K562 (cell line): ENCODE measurements around the gene PPP1R14C. TPM values are rescaled to one million over a fixed set of nuclear protein-coding genes. Genes with fewer than 3 reads are reported as not detected.

ENCODE experiments used
- ATAC-seq: fragments of 200-7000 bp; cut with Tn5 transposase; 3 replicates; pipeline ENCODE4 v1.9.1; 2020; ENCODE audit warnings: moderate library complexity
- BruUV-seq: library from RNA; stranded (reverse); fragments of 400-500 nt; replicated peaks from 2 replicates; lab custom pipeline; 2021; lab: Mats Ljungman, UMichigan
- CTCF ChIA-PET: fragments of 300-600 bp; formaldehyde crosslinking; extraction: SDS; loops from one replicate; lab custom pipeline; 2021; ENCODE audit warnings: low intra/inter-chr PET ratio; lab: Yijun Ruan, JAX
- POLR2A ChIA-PET: fragments of 300-600, 350-650 bp; sonication (Branson Sonifier 250); formaldehyde crosslinking; extraction: SDS; loops from one replicate; lab custom pipeline; 2021; ENCODE audit warnings: antibody characterized with exemption, inconsistent platforms; lab: Yijun Ruan, JAX
- DNase-seq, 4 experiments: peaks; one replicate each; pipeline versions ENCODE4 v3.0.0 to v3.0.0-alpha.2; 2011 to 2018; ENCODE audit warnings: low spot score in 3 of 4, mixed read lengths in 3 of 4; ENCODE audit errors: extremely low read depth in 1 of 4
- FAIRE-seq: peaks from 2 replicates; lab custom pipeline; 2011; peaks lifted over from hg19 to GRCh38; lab: Jason Lieb, UNC
- H2AFZ ChIP-seq: 2 replicates; pipeline ENCODE4 v1.6.0; 2011; ENCODE audit warnings: low read depth, low read length, control low read depth, inconsistent platforms
- H3K27ac ChIP-seq: fragments of 200-600 bp; 3 replicates; pipeline ENCODE4 v1.8.0; 2011; ENCODE audit warnings: low read depth, mild to moderate bottlenecking, control low read depth, inconsistent platforms, low read length, moderate library complexity, mixed read lengths; ENCODE audit errors: extremely low read depth
- H3K27me3 ChIP-seq, 2 experiments: fragments of 300-600 bp in 1 of 2; 2 replicates in 1 of 2; 3 replicates in 1 of 2; pipeline versions ENCODE4 v1.6.0 to v1.8.0; 2011; ENCODE audit warnings: inconsistent platforms in 2 of 2, low read length in 2 of 2, mild to moderate bottlenecking in 1 of 2, mixed read lengths in 1 of 2, moderate library complexity in 1 of 2; ENCODE audit not compliant: control insufficient read depth in 2 of 2, insufficient read depth in 2 of 2
- H3K36me3 ChIP-seq: fragments of 300-600 bp; 3 replicates; pipeline ENCODE4 v1.8.0; 2011; ENCODE audit warnings: mild to moderate bottlenecking, low read length, inconsistent platforms; ENCODE audit not compliant: control insufficient read depth, insufficient read depth
- H3K4me1 ChIP-seq, 2 experiments: fragments of 200-600 bp in 1 of 2; replicated peaks in 1 of 2; 2 replicates in 1 of 2; 3 replicates in 1 of 2; pipeline versions ENCODE4 v1.5.1 to v1.8.0; 2011; ENCODE audit warnings: inconsistent platforms in 2 of 2, low read length in 2 of 2, mild to moderate bottlenecking in 1 of 2, mixed read lengths in 1 of 2, moderate library complexity in 1 of 2; ENCODE audit not compliant: control insufficient read depth in 2 of 2, insufficient read depth in 2 of 2
- H3K4me2 ChIP-seq: 2 replicates; pipeline ENCODE4 v1.6.1; 2011; ENCODE audit warnings: low read length, control low read depth, inconsistent platforms, mixed read lengths; ENCODE audit not compliant: insufficient read depth
- H3K4me3 ChIP-seq: fragments of 200-600 bp; sonication (generic), shearing (Covaris generic); 2 replicates; pipeline ENCODE4 v1.5.1; 2016; ENCODE audit warnings: control low read depth, inconsistent platforms
- H3K79me2 ChIP-seq: fragments of 200-600 bp; 3 replicates; pipeline ENCODE4 v1.8.0; 2011; ENCODE audit warnings: low read length, inconsistent platforms; ENCODE audit not compliant: control insufficient read depth, insufficient read depth
- H3K9ac ChIP-seq, 2 experiments: 2 replicates each; pipeline versions ENCODE4 v1.6.0 to v1.6.1; 2011; ENCODE audit warnings: low read depth in 2 of 2, low read length in 2 of 2, control low read depth in 1 of 2, inconsistent platforms in 1 of 2, mild to moderate bottlenecking in 1 of 2, mixed read lengths in 1 of 2; ENCODE audit not compliant: insufficient read depth in 1 of 2
- H3K9me1 ChIP-seq: one replicate; pipeline ENCODE4 v1.6.0; 2011; ENCODE audit warnings: inconsistent platforms, mild to moderate bottlenecking, low read length, moderate library complexity; ENCODE audit not compliant: control insufficient read depth, insufficient read depth
- H3K9me3 ChIP-seq: replicated peaks from 2 replicates; pipeline ENCODE4 v1.5.1; 2011; ENCODE audit warnings: low read depth, low read length, inconsistent platforms; ENCODE audit not compliant: control insufficient read depth, insufficient read depth
- H4K20me1 ChIP-seq: replicated peaks from 2 replicates; pipeline ENCODE4 v1.6.1; 2011; ENCODE audit warnings: low read length, inconsistent platforms, mixed read lengths; ENCODE audit not compliant: control insufficient read depth, insufficient read depth
- CSDE1 ChIP-seq, 2 experiments: fragments of 450-650 bp; IDR thresholded peaks; 2 replicates each; pipeline ENCODE4 v1.6.1; 2016; ENCODE audit warnings: mild to moderate bottlenecking in 1 of 2
- E2F3 ChIP-seq: fragments of 250-450 bp; sonication (Bioruptor Pico); IDR thresholded peaks from 2 replicates; pipeline ENCODE4 v1.4.0; 2020; ENCODE audit warnings: mild to moderate bottlenecking
- EGR1 ChIP-seq: fragments of 450-650 bp; conservative IDR thresholded peaks from 2 replicates; pipeline ENCODE4 v1.6.1; 2017; ENCODE audit warnings: mild to moderate bottlenecking
- ELF4 ChIP-seq: fragments of 450-650 bp; formaldehyde crosslinking; IDR thresholded peaks from 2 replicates; pipeline ENCODE4 v1.4.0; 2022; ENCODE audit warnings: missing genetic modification characterization
- HNRNPL ChIP-seq: fragments of 200-400 bp; formaldehyde crosslinking; IDR thresholded peaks from 2 replicates; pipeline ENCODE4 v1.6.1; 2017; ENCODE audit warnings: low read depth, mild to moderate bottlenecking, low read length
- RFX1 ChIP-seq: fragments of 450-650 bp; IDR thresholded peaks from 2 replicates; pipeline ENCODE4 v1.6.1; 2016; ENCODE audit warnings: mild to moderate bottlenecking, moderate library complexity
- TARDBP ChIP-seq: fragments of 450-650 bp; IDR thresholded peaks from 2 replicates; pipeline ENCODE4 v1.6.1; 2016
- U2AF1 ChIP-seq: fragments of 200-400 bp; formaldehyde crosslinking; optimal IDR thresholded peaks from 2 replicates; pipeline ENCODE3; 2017; ENCODE audit warnings: mild to moderate bottlenecking, low read depth, low read length, moderate library complexity
- WGBS: fragments of 100-300 bp; shearing (Covaris generic); methylation state at CpG from one replicate; pipeline ENCODE4 v1.1.6; 2016; ENCODE audit warnings: low coverage, mixed read lengths; ENCODE audit not compliant: insufficient coverage; ENCODE audit errors: missing lambda C conversion rate; 5-methylcytosine and 5-hydroxymethylcytosine counted together
- in situ Hi-C: fragments of 300-500 bp; cut with MboI; formaldehyde crosslinking; loops from 4 replicates; pipeline ENCODE4 v1.15.0; 2018; ENCODE audit warnings: inconsistent platforms, mixed read lengths
- intact Hi-C: fragments of 100-400 bp; cut with micrococcal nuclease; formaldehyde crosslinking; loops from 2 replicates; pipeline ENCODE4 v1.14.2; 2022
- polyA plus RNA-seq, 8 experiments: library from polyadenylated mRNA; depleted of rRNA in 4 of 8; stranded (reverse) in 5 of 8; unstranded in 3 of 8; fragments of >200 nt; fragmentation: Nextera tagmentation in 2 of 8; fragmentation: Illumina TruSeq in 1 of 8; extraction: Ambion mirVana in 2 of 8; extraction: Trizol in 1 of 8; gene quantifications; 2 replicates each; pipeline versions ENCODE4 v1.2.1 to v1.2.3, GENCODE V29; 2011 to 2014; ENCODE audit warnings: inconsistent platforms in 1 of 8, missing spikeins in 1 of 8
- total RNA-seq, 7 experiments: library from RNA; depleted of rRNA in 6 of 7; stranded (reverse); fragments of >200 nt in 6 of 7; fragmentation: Illumina TruSeq in 2 of 7; extraction: Trizol in 2 of 7; gene quantifications; 2 replicates each; pipeline versions ENCODE4 v1.2.1 to v1.2.3, GENCODE V29; 2011 to 2021; ENCODE audit warnings: low replicate concordance in 1 of 7
- TF ChIP-seq, protein P1 (sequence below), 3 experiments: IDR thresholded peaks in 2 of 3; conservative IDR thresholded peaks in 1 of 3; 2 replicates each; pipeline ENCODE4 v1.5.1; 2011 to 2012; ENCODE audit warnings: low read length in 3 of 3, mild to moderate bottlenecking in 3 of 3, control low read depth in 2 of 3, improper control_type of control experiment in 1 of 3, inconsistent platforms in 1 of 3, low read depth in 1 of 3, mixed read lengths in 1 of 3, moderate library complexity in 1 of 3; ENCODE audit not compliant: insufficient read depth in 2 of 3
- TF ChIP-seq, protein P2 (sequence below): fragments of 250-450 bp; sonication (Bioruptor Pico); IDR thresholded peaks from 2 replicates; pipeline ENCODE4 v1.9.0; 2021; ENCODE audit warnings: mild to moderate bottlenecking

PPP1R14C gene
- total and polyA plus RNA-seq, 9 of the 15 experiments (the other 6 are each of a cell fraction or from before 2014, with no cell fraction given) = 4.5 to 16.6 (median 11.9) TPM

DNA sequence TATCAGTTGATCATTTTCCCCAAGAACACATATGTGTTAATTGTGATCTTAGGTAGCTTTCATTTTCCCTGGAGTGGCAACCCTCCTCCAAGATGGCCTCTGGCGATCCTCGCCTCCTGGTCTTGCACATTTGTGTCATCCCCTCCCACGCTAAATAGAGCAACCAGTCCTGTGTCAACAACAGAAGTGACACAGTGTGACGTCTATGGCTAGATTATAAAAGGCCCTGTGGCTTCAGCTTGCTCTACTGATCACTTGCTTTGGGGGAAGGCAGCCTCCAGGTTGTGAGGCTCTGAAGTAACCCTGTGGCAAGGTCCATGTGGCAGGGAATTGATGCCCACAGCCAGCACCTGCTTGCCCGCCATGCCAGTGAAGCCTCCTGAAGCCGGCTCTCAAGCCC, 30.6 kb upstream of the PPP1R14C start (continued):
- no peak for TF ChIP-seq E2F3 (CRISPR knock-in tag)
- TF ChIP-seq EGR1 = peak; percentile 68

DNA sequence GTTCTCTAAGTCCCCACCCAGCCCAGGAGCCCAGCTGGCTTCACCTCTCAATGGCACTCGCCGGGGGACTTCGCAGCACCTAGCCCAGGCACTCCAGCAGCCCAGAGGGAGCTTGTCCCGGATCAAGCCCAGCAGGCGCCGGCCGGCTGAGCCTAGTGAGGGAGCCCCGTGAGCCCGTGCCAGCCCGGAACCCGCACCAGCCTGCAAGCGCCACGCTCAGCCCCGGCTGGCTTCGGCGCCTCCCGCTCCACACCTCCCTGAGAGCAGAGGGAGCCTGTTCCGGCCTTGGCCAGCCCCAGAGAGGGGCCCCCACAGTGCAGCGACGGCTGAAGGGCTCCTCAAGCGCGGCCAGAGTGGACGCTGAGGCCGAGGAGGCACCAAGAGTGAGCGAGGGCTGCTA, 27.1 kb upstream of the PPP1R14C start:
- H3K9me3 ChIP-seq = no peaks in the 10 kb centered on the region
- no peaks in the 10 kb centered on the region for H3K36me3 ChIP-seq
- POLR2A ChIA-PET = interaction anchor here (0.5 to 0.7 kb wide), 2 partner anchors 145 to 193 kb away, joined by 3 to 4 read pairs; no protein-coding TSS in a partner anchor
- ATAC-seq (no peak), FAIRE-seq (no peak), DNase-seq (no peak)
- H4K20me1 ChIP-seq = no peaks in the 10 kb centered on the region
- intact Hi-C loops (no loop called here), in situ Hi-C loops (no loop called here)
- CTCF ChIA-PET = no interaction called here
- H3K27me3 ChIP-seq = peaks cover 15 to 55% of the 10 kb centered on the region in 2 experiments; a peak in 4 of 5 replicates
- 21% methylated on average over 19 of the region's 25 CpGs for WGBS
- no peak overlapping the region for H3K4me3 ChIP-seq
- peaks cover 0 to 5% of the 10 kb centered on the region in 2 experiments; a peak in 2 of 5 replicates for H3K4me1 ChIP-seq
- no peaks in the 10 kb centered on the region for H3K9me1 ChIP-seq
- no TSS peak for BruUV-seq
- no peak for TF ChIP-seq CSDE1 (IDR thresholded peaks at IDR 0.05)
- TF ChIP-seq ELF4 = no peak
- TF ChIP-seq HNRNPL = no peak
- no peak for TF ChIP-seq TARDBP
- TF ChIP-seq U2AF1 = no peak
- TF ChIP-seq, protein P1, sequence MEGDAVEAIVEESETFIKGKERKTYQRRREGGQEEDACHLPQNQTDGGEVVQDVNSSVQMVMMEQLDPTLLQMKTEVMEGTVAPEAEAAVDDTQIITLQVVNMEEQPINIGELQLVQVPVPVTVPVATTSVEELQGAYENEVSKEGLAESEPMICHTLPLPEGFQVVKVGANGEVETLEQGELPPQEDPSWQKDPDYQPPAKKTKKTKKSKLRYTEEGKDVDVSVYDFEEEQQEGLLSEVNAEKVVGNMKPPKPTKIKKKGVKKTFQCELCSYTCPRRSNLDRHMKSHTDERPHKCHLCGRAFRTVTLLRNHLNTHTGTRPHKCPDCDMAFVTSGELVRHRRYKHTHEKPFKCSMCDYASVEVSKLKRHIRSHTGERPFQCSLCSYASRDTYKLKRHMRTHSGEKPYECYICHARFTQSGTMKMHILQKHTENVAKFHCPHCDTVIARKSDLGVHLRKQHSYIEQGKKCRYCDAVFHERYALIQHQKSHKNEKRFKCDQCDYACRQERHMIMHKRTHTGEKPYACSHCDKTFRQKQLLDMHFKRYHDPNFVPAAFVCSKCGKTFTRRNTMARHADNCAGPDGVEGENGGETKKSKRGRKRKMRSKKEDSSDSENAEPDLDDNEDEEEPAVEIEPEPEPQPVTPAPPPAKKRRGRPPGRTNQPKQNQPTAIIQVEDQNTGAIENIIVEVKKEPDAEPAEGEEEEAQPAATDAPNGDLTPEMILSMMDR (IDR thresholded peaks at IDR 0.05 in 2 of 3, conservative IDR thresholded peaks at IDR 0.05 in 1 of 3; ENCODE audit: insufficient read depth in 2 of 3, low read depth in 1 of 3, low read length in 3 of 3) = no peak
- TF ChIP-seq, protein P2, sequence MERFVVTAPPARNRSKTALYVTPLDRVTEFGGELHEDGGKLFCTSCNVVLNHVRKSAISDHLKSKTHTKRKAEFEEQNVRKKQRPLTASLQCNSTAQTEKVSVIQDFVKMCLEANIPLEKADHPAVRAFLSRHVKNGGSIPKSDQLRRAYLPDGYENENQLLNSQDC (CRISPR knock-in tag) = no peak
- no peak for TF ChIP-seq RFX1
- no peaks in the 10 kb centered on the region for H3K79me2 ChIP-seq
- no peak overlapping the region for H3K4me2 ChIP-seq
- H3K9ac ChIP-seq = no peak overlapping the region
- H3K27ac ChIP-seq = no peak overlapping the region
- H2AFZ ChIP-seq = no peak overlapping the region
